GM12878 (cell line): Measurements from ENCODE around the gene ZNF581. TPM values are rescaled to one million over a fixed set of nuclear protein-coding genes. Genes with fewer than 3 reads are reported as not detected.

ENCODE experiments used
- ATAC-seq: fragments of 200-7000 bp; cut with Tn5 transposase; 3 replicates; pipeline ENCODE4 v1.9.1; 2020; ENCODE audit warnings: mild to moderate bottlenecking, moderate library complexity
- BruUV-seq: library from RNA; stranded (reverse); fragments of 400-500 nt; replicated peaks from 2 replicates; lab custom pipeline; 2021; lab: Mats Ljungman, UMichigan
- CTCF ChIA-PET: fragments of 300-600 bp; sonication (Branson Sonifier 250); formaldehyde crosslinking; extraction: SDS; loops from one replicate; lab custom pipeline; 2021; ENCODE audit warnings: inconsistent platforms; lab: Yijun Ruan, JAX
- POLR2A ChIA-PET: fragments of 350-600 bp; formaldehyde crosslinking; extraction: SDS; loops from one replicate; lab custom pipeline; 2021; ENCODE audit warnings: inconsistent platforms; lab: Charles Lee
- RAD21 ChIA-PET: fragments of 300-600 bp; sonication (Branson Sonifier 250); formaldehyde crosslinking; loops from one replicate; lab custom pipeline; 2023; ENCODE audit warnings: antibody characterized with exemption; ENCODE audit not compliant: unreplicated experiment; lab: Charles Lee
- SMC1A ChIA-PET: fragments of 300-600 bp; sonication (Branson Sonifier 250); formaldehyde crosslinking; loops from one replicate; lab custom pipeline; 2023; ENCODE audit not compliant: unreplicated experiment, uncharacterized antibody; lab: Charles Lee
- DNase-seq: peaks from one replicate; pipeline ENCODE4 v3.0.0-alpha.2; 2011; ENCODE audit warnings: low read depth, low spot score
- FAIRE-seq: peaks from 3 replicates; lab custom pipeline; 2011; peaks lifted over from hg19 to GRCh38; lab: Jason Lieb, UNC
- H2AFZ ChIP-seq: 2 replicates; pipeline ENCODE4 v1.6.0; 2011; ENCODE audit warnings: low read depth, low read length, control low read depth; ENCODE audit not compliant: control insufficient read depth
- H3K27ac ChIP-seq: 2 replicates; pipeline ENCODE4 v1.5.1; 2011; ENCODE audit warnings: control low read depth; ENCODE audit not compliant: control insufficient read depth, insufficient read depth
- H3K27me3 ChIP-seq, 2 experiments: replicated peaks in 1 of 2; 2 replicates each; pipeline versions ENCODE4 v1.6.0 to v1.6.1; 2011; ENCODE audit warnings: low read length in 1 of 2; ENCODE audit not compliant: control insufficient read depth in 2 of 2, insufficient read depth in 2 of 2
- H3K36me3 ChIP-seq, 2 experiments: 2 replicates each; pipeline ENCODE4 v1.5.1; 2011; ENCODE audit warnings: low read length in 1 of 2; ENCODE audit not compliant: control insufficient read depth in 2 of 2, insufficient read depth in 2 of 2
- H3K4me1 ChIP-seq: 2 replicates; pipeline ENCODE4 v1.6.1; 2011; ENCODE audit warnings: mild to moderate bottlenecking, low read length, moderate library complexity, mixed read lengths; ENCODE audit not compliant: control insufficient read depth, insufficient read depth
- H3K4me2 ChIP-seq: 2 replicates; pipeline ENCODE4 v1.6.0; 2011; ENCODE audit warnings: control low read depth; ENCODE audit not compliant: control insufficient read depth, insufficient read depth
- H3K4me3 ChIP-seq: fragments of 200-600 bp; sonication (generic); 2 replicates; pipeline ENCODE4 v1.5.1; 2016
- H3K79me2 ChIP-seq: 2 replicates; pipeline ENCODE4 v1.6.0; 2011; ENCODE audit warnings: low read length; ENCODE audit not compliant: control insufficient read depth, insufficient read depth
- H3K9ac ChIP-seq: 2 replicates; pipeline ENCODE4 v1.8.0; 2011; ENCODE audit warnings: low read length, control low read depth, mixed read lengths; ENCODE audit not compliant: control insufficient read depth, insufficient read depth
- H3K9me3 ChIP-seq: replicated peaks from 3 replicates; pipeline ENCODE4 v1.5.1; 2011; ENCODE audit warnings: mild to moderate bottlenecking, low read length; ENCODE audit not compliant: control insufficient read depth, insufficient read depth
- H4K20me1 ChIP-seq: 2 replicates; pipeline ENCODE4 v1.6.0; 2011; ENCODE audit not compliant: control insufficient read depth, insufficient read depth
- CBX3 ChIP-seq: fragments of 200-600 bp; sonication (generic); IDR thresholded peaks from 2 replicates; pipeline ENCODE4 v1.6.1; 2016; ENCODE audit warnings: low read depth, borderline replicate concordance
- CBX5 ChIP-seq: sonication (generic); IDR thresholded peaks from 2 replicates; pipeline ENCODE4 v1.6.1; 2016; ENCODE audit warnings: low read depth, moderate library complexity, mild to moderate bottlenecking, inconsistent platforms
- CREM ChIP-seq: IDR thresholded peaks from 2 replicates; pipeline ENCODE4 v1.6.1; 2014; ENCODE audit warnings: antibody characterized with exemption, low read depth
- EP300 ChIP-seq, 2 experiments: fragments of 150-350 bp in 1 of 2; IDR thresholded peaks; 2 replicates each; pipeline ENCODE4 v1.6.1; 2011 to 2012; ENCODE audit warnings: low read depth in 2 of 2, low read length in 2 of 2, borderline replicate concordance in 1 of 2, improper control_type of control experiment in 1 of 2, inconsistent platforms in 1 of 2; ENCODE audit not compliant: control insufficient read depth in 1 of 2
- FOXM1 ChIP-seq: IDR thresholded peaks from 2 replicates; pipeline ENCODE4 v1.6.1; 2012; ENCODE audit warnings: low read depth, mild to moderate bottlenecking, inconsistent platforms, low read length, moderate library complexity
- MEF2A ChIP-seq: IDR thresholded peaks from 2 replicates; pipeline ENCODE4 v1.6.1; 2011; ENCODE audit warnings: low read depth, mild to moderate bottlenecking, low read length, moderate library complexity; ENCODE audit not compliant: insufficient read depth
- MEF2B ChIP-seq: fragments of 450-650 bp; IDR thresholded peaks from 2 replicates; pipeline ENCODE4 v1.6.1; 2018; ENCODE audit warnings: mild to moderate bottlenecking, moderate library complexity; ENCODE audit not compliant: partially characterized antibody, poor library complexity, severe bottlenecking
- MTA3 ChIP-seq: IDR thresholded peaks from 2 replicates; pipeline ENCODE4 v1.6.1; 2012; ENCODE audit warnings: low read length, inconsistent platforms, borderline replicate concordance
- NFXL1 ChIP-seq: fragments of 450-650 bp; IDR thresholded peaks from 2 replicates; pipeline ENCODE4 v1.6.1; 2017; ENCODE audit warnings: antibody characterized with exemption, mild to moderate bottlenecking, borderline replicate concordance
- PAX5 ChIP-seq: IDR thresholded peaks from 2 replicates; pipeline ENCODE4 v1.6.1; 2011; ENCODE audit warnings: low read depth, low read length, borderline replicate concordance
- PBX3 ChIP-seq: IDR thresholded peaks from 2 replicates; pipeline ENCODE4 v1.6.1; 2011; ENCODE audit warnings: mild to moderate bottlenecking, low read depth, low read length, moderate library complexity; ENCODE audit not compliant: insufficient replicate concordance
- PKNOX1 ChIP-seq: fragments of 450-650 bp; IDR thresholded peaks from 2 replicates; pipeline ENCODE4 v1.6.1; 2016; ENCODE audit warnings: mild to moderate bottlenecking
- PML ChIP-seq: IDR thresholded peaks from 2 replicates; pipeline ENCODE4 v1.6.1; 2012; ENCODE audit warnings: low read length, inconsistent platforms
- POLR2A ChIP-seq: IDR thresholded peaks from 2 replicates; pipeline ENCODE4 v1.6.1; 2011; ENCODE audit warnings: low read depth, mild to moderate bottlenecking, low read length
- WGBS: methylation state at CpG from one replicate; pipeline ENCODE4 v1.1.6; 2016; ENCODE audit warnings: low lambda C conversion rate; ENCODE audit not compliant: insufficient replicate concordance, insufficient coverage; ENCODE audit errors: missing lambda C conversion rate; 5-methylcytosine and 5-hydroxymethylcytosine counted together
- in situ Hi-C: fragments of 300-500 bp; cut with MboI; formaldehyde crosslinking; loops from 9 replicates; pipeline ENCODE4 v1.14.3; 2018; ENCODE audit warnings: mixed read lengths
- intact Hi-C: fragments of 100-400 bp; cut with micrococcal nuclease; formaldehyde crosslinking; loops from one replicate; pipeline ENCODE4 v1.14.2; 2022; ENCODE audit not compliant: unreplicated experiment
- polyA plus RNA-seq, 11 experiments: library from polyadenylated mRNA; depleted of rRNA in 4 of 11; unstranded in 6 of 11; stranded (reverse) in 5 of 11; fragments of >200 nt; fragmentation: Nextera tagmentation in 4 of 11; fragmentation: Illumina TruSeq in 1 of 11; extraction: Ambion mirVana in 4 of 11; extraction: Trizol in 1 of 11; gene quantifications; 1 replicate in 1 of 11; 2 replicates in 10 of 11; pipeline versions ENCODE4 v1.2.1 to v1.2.3, GENCODE V29; 2011 to 2016; ENCODE audit warnings: inconsistent platforms in 2 of 11, missing spikeins in 2 of 11, low read depth in 1 of 11
- total RNA-seq, 4 experiments: library from RNA; depleted of rRNA in 3 of 4; stranded (reverse); fragments of >200 nt in 3 of 4; fragmentation: Illumina TruSeq in 1 of 4; extraction: Trizol in 1 of 4; gene quantifications; 2 replicates each; pipeline versions ENCODE4 v1.2.1 to v1.2.3, GENCODE V29; 2013 to 2021
- TF ChIP-seq, protein P1 (sequence below): fragments of 450-650 bp; IDR thresholded peaks from 2 replicates; pipeline ENCODE4 v1.6.1; 2014; ENCODE audit warnings: mild to moderate bottlenecking

ZNF581 gene
- total and polyA plus RNA-seq, 10 of the 15 experiments (the other 5 are each of a cell fraction or from before 2014, with no cell fraction given) = 4.7 to 45.4 (median 22.2) TPM

DNA sequence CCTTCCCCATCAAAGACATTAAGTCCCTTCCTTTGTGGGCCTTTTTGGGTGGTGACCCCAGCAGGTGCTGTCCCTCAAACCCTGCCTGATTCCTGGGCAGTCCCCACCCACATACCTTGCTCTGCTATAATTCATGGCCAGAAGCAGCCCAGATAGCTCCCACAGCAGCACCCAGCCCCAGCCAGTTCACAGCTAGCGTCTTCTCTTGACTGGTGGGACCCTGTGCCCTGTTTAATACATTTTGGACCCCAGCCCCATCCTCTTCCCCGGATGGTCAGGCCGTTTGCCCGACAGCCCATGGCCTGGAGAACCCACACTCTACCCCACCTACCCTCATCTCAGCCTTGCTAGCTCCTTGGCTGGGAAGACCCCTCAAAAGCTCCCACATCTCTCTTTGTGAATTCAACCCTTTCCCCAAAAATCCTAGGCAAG is 6.7 kb downstream of the ZNF581 start (continued):
- TF ChIP-seq PAX5 (no peak), POLR2A (peak; percentile 47; the same call in 1 of the 2 replicates), CBX5 (no peak), MTA3 (no peak)
- TF ChIP-seq, all 136 proteins: peak for 6

GRCh38 chr19:55650602-55651230 is 7.3 kb downstream of the ZNF581 start:
- Histone ChIP-seq H3K27me3 (no peaks in the 10 kb centered on the region), H3K27ac (peak overlapping the region; percentile 46; the same call in 1 of the 2 replicates), H4K20me1 (no peaks in the 10 kb centered on the region), H3K79me2 (peaks cover 35% of the 10 kb centered on the region), H3K4me2 (peak overlapping the region; percentile 95; the same call in 1 of the 2 replicates), H2AFZ (no peak overlapping the region), H3K9ac (peak overlapping the region; percentile 22; the same call in 1 of the 2 replicates), H3K4me1 (peaks cover 14% of the 10 kb centered on the region), H3K4me3 (no peak overlapping the region; the same call in 1 of the 2 replicates), H3K36me3 (peaks cover 0 to 1% of the 10 kb centered on the region in 2 experiments; a peak in 2 of 4 replicates), H3K9me3 (no peaks in the 10 kb centered on the region)
- ChIA-PET POLR2A (interaction anchor here (1.0 kb wide), 1 partner anchor 9 kb away, joined by 3 read pairs; no protein-coding TSS in a partner anchor), RAD21 (interaction anchor here (1.0 to 4.4 kb wide), 2 partner anchors 13 to 18 kb away, joined by 3 to 36 read pairs; no protein-coding TSS in a partner anchor), SMC1A (no interaction called here), CTCF (interaction anchor here (1.0 to 4.8 kb wide), 2 partner anchors 13 to 18 kb away, joined by 10 to 28 read pairs; no protein-coding TSS in a partner anchor)
- intact Hi-C loops (no loop called here), in situ Hi-C loops (loop anchor here (5.0 to 25.0 kb wide), 3 partner anchors 662 to 1513 kb away; partner anchors contain the start of genes CNOT3, LENG9 and ZSCAN5A)
- FAIRE-seq (no peak), DNase-seq (no peak), ATAC-seq (no peak)
- WGBS = 92% methylated on average over 13 of the region's 17 CpGs
- TF ChIP-seq PKNOX1 (no peak), CREM (no peak), MEF2A (no peak), EP300 (IDR thresholded peaks at IDR 0.05; ENCODE audit: borderline replicate concordance in 1 of 2, control insufficient read depth in 1 of 2, low read depth in 2 of 2, low read length in 2 of 2) (no peak), PML (no peak), NFXL1 (no peak), FOXM1 (no peak), CBX3 (no peak), PBX3 (no peak), MEF2B (no peak)
- TF ChIP-seq, protein P1, sequence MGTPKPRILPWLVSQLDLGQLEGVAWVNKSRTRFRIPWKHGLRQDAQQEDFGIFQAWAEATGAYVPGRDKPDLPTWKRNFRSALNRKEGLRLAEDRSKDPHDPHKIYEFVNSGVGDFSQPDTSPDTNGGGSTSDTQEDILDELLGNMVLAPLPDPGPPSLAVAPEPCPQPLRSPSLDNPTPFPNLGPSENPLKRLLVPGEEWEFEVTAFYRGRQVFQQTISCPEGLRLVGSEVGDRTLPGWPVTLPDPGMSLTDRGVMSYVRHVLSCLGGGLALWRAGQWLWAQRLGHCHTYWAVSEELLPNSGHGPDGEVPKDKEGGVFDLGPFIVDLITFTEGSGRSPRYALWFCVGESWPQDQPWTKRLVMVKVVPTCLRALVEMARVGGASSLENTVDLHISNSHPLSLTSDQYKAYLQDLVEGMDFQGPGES = no peak
- no TSS peak for BruUV-seq
